ENCODE measurements around the gene KNL1. TPM values are rescaled to one million over a fixed set of nuclear protein-coding genes. Genes with fewer than 3 reads are reported as not detected.

KNL1 gene
- total and polyA plus RNA-seq, 2 of the 8 experiments (the other 6 are each of a cell fraction or from before 2014, with no cell fraction given) = 4.4 to 22.5 TPM

DNA sequence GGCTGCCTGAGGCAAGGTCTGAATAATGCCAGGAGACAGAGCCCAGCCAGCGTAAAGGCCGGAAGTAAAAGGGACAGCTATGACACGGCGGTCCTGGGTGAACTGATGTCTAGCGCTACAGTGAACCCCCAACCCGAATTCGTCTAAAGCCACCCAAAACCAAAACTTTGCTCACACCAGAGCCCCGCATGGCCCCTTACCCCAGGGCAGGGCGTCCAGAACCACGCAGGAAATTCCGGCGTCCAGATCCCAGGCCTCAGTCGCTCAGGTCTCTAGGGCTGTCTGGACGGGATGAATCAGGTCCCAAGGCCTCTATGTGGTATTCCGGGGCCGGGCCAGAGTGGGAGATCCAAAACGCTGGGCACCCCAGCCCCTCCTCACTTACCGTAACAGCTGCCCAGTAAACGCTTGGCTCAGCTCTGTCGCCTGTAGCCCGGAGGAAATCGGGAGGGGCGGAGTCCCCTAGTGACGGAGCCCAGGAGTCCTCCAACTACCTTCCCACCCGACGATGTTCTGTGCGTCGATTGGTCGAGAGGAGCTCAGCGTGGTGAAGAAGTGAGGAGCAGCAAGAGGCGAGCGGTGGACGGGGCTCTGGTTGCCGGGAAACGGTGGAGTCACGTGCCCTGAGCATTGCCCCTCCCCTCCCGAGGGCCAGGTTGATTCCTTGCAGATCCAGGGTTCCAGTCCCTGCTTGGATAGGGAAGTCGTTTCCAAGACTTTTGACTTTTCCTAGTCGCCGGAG lies 29.3 kb upstream of the KNL1 start, which contains the start of gene CCDC32 (continued):
- TF ChIP-seq SIN3A (conservative IDR thresholded peaks at IDR 0.05 in 1 of 2, IDR thresholded peaks at IDR 0.05 in 1 of 2; ENCODE audit: low read depth in 1 of 2, low read length in 2 of 2) (peak; percentile 6 to 49; a peak in 1 of 4 replicates), SIRT6 (IDR thresholded peaks at IDR 0.05; ENCODE audit: low read length) (no peak), RFX5 (IDR thresholded peaks at IDR 0.05; ENCODE audit: borderline replicate concordance, low read depth, low read length) (no peak), EGR1 (IDR thresholded peaks at IDR 0.05; ENCODE audit: borderline replicate concordance, low read depth, low read length) (no peak), POU5F1 (IDR thresholded peaks at IDR 0.05; ENCODE audit: low read depth, low read length) (no peak), PHF8 (conservative IDR thresholded peaks at IDR 0.05; ENCODE audit: low read depth, low read length) (peak; percentile 46; the same call in 1 of the 2 replicates), CBX5 (IDR thresholded peaks at IDR 0.05; ENCODE audit: low read depth, low read length) (no peak), SAP30 (IDR thresholded peaks at IDR 0.05; ENCODE audit: insufficient read depth, insufficient replicate concordance, low read length) (peak; percentile 56), RAD21 (IDR thresholded peaks at IDR 0.05 in 1 of 2, conservative IDR thresholded peaks at IDR 0.05 in 1 of 2; ENCODE audit: low read depth in 2 of 2, low read length in 2 of 2) (no peak), GTF2F1 (IDR thresholded peaks at IDR 0.05; ENCODE audit: borderline replicate concordance, low read depth, low read length) (no peak), SIX5 (IDR thresholded peaks at IDR 0.05; ENCODE audit: low read depth, low read length) (no peak), CREB1 (IDR thresholded peaks at IDR 0.05) (peak; percentile 70), RNF2 (IDR thresholded peaks at IDR 0.05; ENCODE audit: borderline replicate concordance, low read depth, low read length, missing control alignments, poor library complexity, severe bottlenecking) (no peak), NRF1 (IDR thresholded peaks at IDR 0.05; ENCODE audit: low read depth, low read length) (no peak), SP2 (IDR thresholded peaks at IDR 0.05; ENCODE audit: low read length) (no peak)
- TF ChIP-seq, protein P1, sequence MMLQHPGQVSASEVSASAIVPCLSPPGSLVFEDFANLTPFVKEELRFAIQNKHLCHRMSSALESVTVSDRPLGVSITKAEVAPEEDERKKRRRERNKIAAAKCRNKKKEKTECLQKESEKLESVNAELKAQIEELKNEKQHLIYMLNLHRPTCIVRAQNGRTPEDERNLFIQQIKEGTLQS (IDR thresholded peaks at IDR 0.05; ENCODE audit: insufficient read depth, low read depth, low read length) = peak; percentile 78
- TF ChIP-seq, protein P2, sequence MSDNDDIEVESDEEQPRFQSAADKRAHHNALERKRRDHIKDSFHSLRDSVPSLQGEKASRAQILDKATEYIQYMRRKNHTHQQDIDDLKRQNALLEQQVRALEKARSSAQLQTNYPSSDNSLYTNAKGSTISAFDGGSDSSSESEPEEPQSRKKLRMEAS (IDR thresholded peaks at IDR 0.05) = peak; percentile 94

All from H1 (cell line).